ENCODE measurements around the gene IMMP2L. TPM values are rescaled to one million over a fixed set of nuclear protein-coding genes. Genes with fewer than 3 reads are reported as not detected.

IMMP2L gene
- total and polyA plus RNA-seq, 2 of the 4 experiments (the other 2 are of a cell fraction), result 5.8 to 9.3 TPM

GRCh38 chr7:111025006-111025405, 537.3 kb downstream of the IMMP2L start:
- 0 out of 2 replicates have a peak, but pooled peaks cover 2% of the 10 kb centered on the region for H3K9me3 ChIP-seq (ENCODE audit: control insufficient read depth, insufficient read depth, low read length)
- no peaks in the 10 kb centered on the region for H3K27me3 ChIP-seq (ENCODE audit: control insufficient read depth, insufficient read depth, low read length)
- CTCF ChIA-PET, result no interaction called here
- intact Hi-C loops (cut with micrococcal nuclease) (no loop called here), dilution Hi-C loops (cut with HindIII; ENCODE audit: low sequenced_read_pairs, unreplicated experiment) (no loop called here), in situ Hi-C loops (cut with MboI; ENCODE audit: low sequenced_read_pairs) (no loop called here)
- no peak overlapping the region for H2AFZ ChIP-seq (replicated peaks; ENCODE audit: low read length, poor library complexity)
- POLR2A ChIA-PET (ENCODE audit: unreplicated experiment), result interaction anchor here (0.6 kb wide), 1 partner anchor 84 kb away, joined by 3 read pairs; no protein-coding TSS in a partner anchor
- H2BK20ac ChIP-seq (ENCODE audit: low read depth, low read length), result no peak overlapping the region
- H2BK5ac ChIP-seq (ENCODE audit: low read depth, low read length, poor library complexity, severe bottlenecking), result no peak overlapping the region
- no peak overlapping the region for H3K4me3 ChIP-seq (ENCODE audit: insufficient read depth, low read depth, low read length)
- no TSS peak for BruUV-seq (replicated peaks)
- no peak overlapping the region for H2AK5ac ChIP-seq (ENCODE audit: low read depth, low read length)
- no peak overlapping the region for H3K23ac ChIP-seq (ENCODE audit: low read depth, low read length)
- H2BK120ac ChIP-seq (ENCODE audit: low read depth, low read length), result no peak overlapping the region
- no peaks in the 10 kb centered on the region for H3K36me3 ChIP-seq (ENCODE audit: control insufficient read depth, insufficient read depth, low read length)
- H3K9ac ChIP-seq (ENCODE audit: low read depth, low read length), result no peak overlapping the region
- no peak overlapping the region for H3K4me2 ChIP-seq (ENCODE audit: low read depth, low read length)
- no peak overlapping the region for H2AK9ac ChIP-seq (replicated peaks; ENCODE audit: low read depth, low read length, poor library complexity)
- no peak overlapping the region for H3K18ac ChIP-seq (ENCODE audit: low read depth, low read length)
- no peak for ATAC-seq (ENCODE audit: low read depth)
- no peak overlapping the region for H4K91ac ChIP-seq (ENCODE audit: insufficient read depth, low read depth, low read length)
- H2BK15ac ChIP-seq (ENCODE audit: low read depth, low read length), result no peak overlapping the region
- no peak overlapping the region for H3K27ac ChIP-seq (ENCODE audit: insufficient read depth, low read length)
- H3K4ac ChIP-seq (ENCODE audit: low read depth, low read length), result no peak overlapping the region
- H4K8ac ChIP-seq (ENCODE audit: low read depth in 2 of 2, low read length in 2 of 2), result no peak overlapping the region
- WGBS, 2 experiments (ENCODE audit: extremely low coverage in 2 of 2, insufficient read length in 1 of 2), result no CpG with 5 or more reads among the region's 1 CpG
- H3K56ac ChIP-seq (ENCODE audit: extremely low read depth, insufficient read depth, low read length), result no peak overlapping the region
- no peak for DNase-seq
- no peaks in the 10 kb centered on the region for H3K9me1 ChIP-seq (ENCODE audit: insufficient read depth, low read length)
- H4K20me1 ChIP-seq (ENCODE audit: insufficient read depth, low read length), result no peaks in the 10 kb centered on the region
- no peak overlapping the region for H4K5ac ChIP-seq (ENCODE audit: low read depth, low read length)
- H3K14ac ChIP-seq (replicated peaks; ENCODE audit: low read depth, low read length), result no peak overlapping the region
- peaks cover 2% of the 10 kb centered on the region; the same call in 1 of the 2 replicates for H3K4me1 ChIP-seq (ENCODE audit: control insufficient read depth, insufficient read depth, low read length)
- TF ChIP-seq NFE2L2 (IDR thresholded peaks at IDR 0.05; ENCODE audit: low read depth, low read length) (no peak), RAD21 (IDR thresholded peaks at IDR 0.05; ENCODE audit: low read length) (no peak), RCOR1 (IDR thresholded peaks at IDR 0.05; ENCODE audit: insufficient replicate concordance, low read length) (no peak), BHLHE40 (IDR thresholded peaks at IDR 0.05; ENCODE audit: low read depth, low read length) (no peak), RFX5 (IDR thresholded peaks at IDR 0.05; ENCODE audit: low read depth, low read length) (no peak), MXI1 (IDR thresholded peaks at IDR 0.05; ENCODE audit: borderline replicate concordance, low read depth, low read length) (no peak), MAZ (IDR thresholded peaks at IDR 0.05; ENCODE audit: borderline replicate concordance, low read depth, low read length) (no peak), POLR2A (IDR thresholded peaks at IDR 0.05; ENCODE audit: low read depth, low read length) (no peak), CEBPB (IDR thresholded peaks at IDR 0.05; ENCODE audit: low read depth, low read length) (no peak), MAFK (IDR thresholded peaks at IDR 0.05; ENCODE audit: low read depth, low read length) (no peak), FOS (IDR thresholded peaks at IDR 0.05; ENCODE audit: low read depth, low read length) (no peak), CHD1 (IDR thresholded peaks at IDR 0.05; ENCODE audit: low read depth, low read length) (no peak), USF2 (IDR thresholded peaks at IDR 0.05; ENCODE audit: low read depth, low read length) (no peak), CTCF (conservative IDR thresholded peaks at IDR 0.05; ENCODE audit: low read depth, low read length) (no peak), ELK1 (IDR thresholded peaks at IDR 0.05; ENCODE audit: borderline replicate concordance, low read depth, low read length) (no peak), SMC3 (IDR thresholded peaks at IDR 0.05; ENCODE audit: low read depth, low read length) (no peak)
- no peaks in the 10 kb centered on the region for H3K79me1 ChIP-seq (ENCODE audit: low read depth in 1 of 2, low read length in 2 of 2)
